Cortex of kidney (tissue), 1 donor: ENCODE measurements around the gene SYTL2.
"Not testable (repeated sequence)": the region's sequence is repeated elsewhere in the genome, so short reads cannot be mapped to it uniquely, and the experiment has no call there.

Source experiments
- DNase-seq: peaks from one replicate; lab custom pipeline; 2025; lab: John Stamatoyannopoulos, UW

Gene SYTL2

DNA sequence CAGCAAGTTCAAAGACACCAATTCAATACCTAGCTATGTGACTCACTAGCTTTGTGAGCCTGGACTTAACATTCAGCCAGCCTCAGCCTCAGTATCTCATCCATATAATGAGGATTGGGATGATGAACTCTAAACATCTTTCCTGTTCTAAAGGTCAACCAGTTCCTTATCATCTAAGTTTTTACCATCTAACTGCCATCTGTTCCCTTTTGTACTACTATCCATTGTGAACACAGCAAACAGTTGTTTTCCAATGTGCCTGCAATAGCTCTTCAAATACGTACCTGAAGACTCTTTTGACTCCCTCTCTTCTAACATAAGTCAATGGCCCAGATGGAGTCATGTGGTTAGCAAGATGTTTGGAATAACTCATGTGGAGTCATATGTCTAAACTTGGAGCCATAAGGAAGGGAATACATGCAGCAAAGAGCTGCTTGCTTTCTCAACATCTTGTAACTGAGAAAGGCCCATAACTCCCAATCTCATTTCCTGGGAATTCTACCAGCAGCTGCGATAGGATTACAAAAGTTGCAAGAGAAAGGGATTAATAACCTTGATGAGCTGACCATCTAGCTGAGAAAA is 19.4 kb downstream of the SYTL2 start:
- no peak for DNase-seq

DNA sequence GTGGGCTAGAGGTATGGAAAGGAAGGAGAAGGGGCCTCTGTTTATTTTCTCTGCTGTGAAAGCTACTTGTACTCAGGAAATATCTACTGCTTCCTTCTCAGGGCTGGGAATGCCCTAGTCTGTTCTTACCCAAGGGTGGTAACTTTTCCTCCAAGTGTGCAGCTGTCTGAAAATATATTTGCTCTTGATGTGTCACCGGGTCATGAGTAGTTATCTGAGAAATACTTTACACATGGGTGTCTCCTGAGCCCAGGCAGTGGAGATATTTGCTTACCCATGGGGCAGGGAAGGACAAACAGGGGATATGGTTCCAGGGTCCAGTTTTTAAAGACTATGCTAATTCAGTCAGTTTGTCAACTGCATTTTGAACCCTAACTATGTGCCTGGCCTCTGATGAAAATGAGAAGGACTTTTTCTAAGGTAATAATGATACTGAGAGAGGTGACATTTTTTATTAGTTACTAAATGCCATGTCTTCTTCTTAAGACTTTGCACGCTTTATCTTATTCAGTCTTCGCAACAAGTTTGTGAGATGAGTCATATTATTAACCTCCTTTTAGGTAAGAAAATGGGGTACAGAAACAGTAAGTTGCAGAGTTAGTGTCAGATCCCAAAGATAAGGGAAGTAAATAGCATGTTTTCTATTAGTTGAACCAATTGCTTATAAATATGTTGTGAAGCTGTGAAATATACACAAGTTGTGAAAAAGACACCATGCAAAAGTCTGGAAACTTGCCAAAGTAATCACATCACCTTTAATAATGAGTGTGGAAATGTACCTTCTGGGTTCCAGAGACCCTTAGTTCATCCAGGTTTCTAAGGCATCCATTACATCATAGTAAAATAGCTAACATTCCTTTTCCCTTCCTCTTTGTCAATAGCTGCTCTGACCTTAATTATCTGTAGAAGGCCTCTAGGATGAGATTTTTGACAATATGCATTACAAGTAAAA is 22.9 kb downstream of the SYTL2 start:
- no peak for DNase-seq

DNA sequence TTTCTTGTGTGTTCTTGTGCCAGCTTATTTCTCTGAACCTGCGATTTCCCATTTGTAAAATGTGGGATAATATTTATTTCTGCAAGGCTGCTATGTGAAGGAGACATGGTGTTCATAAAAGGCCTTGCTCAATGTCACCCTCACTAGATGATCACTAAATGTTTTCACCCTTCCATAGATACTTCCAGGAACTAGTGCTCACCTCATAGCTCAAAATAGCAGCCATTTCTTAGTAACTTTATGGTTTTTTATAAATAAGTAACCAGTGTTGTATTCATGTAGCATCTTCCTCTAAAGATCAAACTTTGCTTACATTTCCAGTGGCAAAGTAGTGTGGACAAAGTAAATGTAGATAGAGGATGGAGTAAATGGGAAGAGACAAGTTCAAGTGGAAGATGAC is 23.8 kb downstream of the SYTL2 start:
- DNase-seq: no peak

DNA sequence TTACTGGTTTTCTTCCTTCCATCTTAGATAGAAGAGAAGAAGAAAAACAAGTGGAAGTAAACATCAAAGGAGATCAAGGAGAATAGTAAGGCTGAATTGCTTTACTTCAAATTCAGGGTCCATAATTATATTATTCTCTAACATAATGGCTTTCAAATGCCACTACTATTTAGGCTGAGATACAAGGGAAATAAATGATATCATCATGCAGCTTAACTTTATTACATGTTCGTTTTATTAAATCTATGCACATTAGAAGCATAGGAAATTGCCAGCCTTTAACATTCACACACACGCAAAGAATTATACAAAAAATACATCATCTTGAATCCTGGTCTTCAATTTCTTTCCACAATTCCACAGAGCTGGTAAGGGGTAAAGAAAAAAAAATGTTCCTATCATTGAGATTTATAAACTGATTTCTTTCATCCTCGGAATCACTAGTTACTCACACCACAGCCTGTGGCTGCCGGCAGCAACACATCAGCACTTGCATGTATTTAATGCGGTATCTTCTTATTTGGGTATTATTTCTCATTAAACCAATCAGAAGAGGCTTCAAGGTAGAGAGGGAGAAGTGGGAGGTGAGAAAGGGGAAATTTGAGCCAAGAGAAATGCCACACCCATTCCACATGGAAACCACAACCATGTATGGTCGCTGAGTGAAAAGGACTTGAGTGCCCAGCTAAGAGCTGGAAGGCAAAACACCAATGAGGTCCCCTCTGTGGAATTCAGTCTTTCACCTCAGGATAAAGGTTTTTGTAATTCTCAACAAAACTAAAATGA is 26.3 kb downstream of the SYTL2 start:
- DNase-seq: no peak

DNA sequence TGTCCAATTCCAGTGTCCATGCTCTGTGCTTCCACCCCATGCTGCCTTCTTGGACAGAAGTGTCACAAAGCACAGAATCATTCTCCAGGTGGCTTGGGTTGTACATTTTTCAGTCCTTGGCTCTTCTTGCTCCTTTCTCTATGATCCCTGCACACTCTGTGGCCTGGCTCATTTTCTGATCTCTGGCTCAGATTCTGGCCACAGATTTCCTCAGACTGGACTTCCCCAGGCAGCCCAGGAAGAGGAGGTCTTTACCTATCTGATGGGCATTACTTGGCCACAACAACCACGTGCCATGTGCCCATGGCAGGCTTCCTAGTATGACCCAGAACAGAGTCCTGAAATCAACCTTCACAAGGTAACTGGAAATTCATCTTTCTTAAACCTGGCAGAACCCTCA is 27.2 kb downstream of the SYTL2 start:
- no peak for DNase-seq

DNA sequence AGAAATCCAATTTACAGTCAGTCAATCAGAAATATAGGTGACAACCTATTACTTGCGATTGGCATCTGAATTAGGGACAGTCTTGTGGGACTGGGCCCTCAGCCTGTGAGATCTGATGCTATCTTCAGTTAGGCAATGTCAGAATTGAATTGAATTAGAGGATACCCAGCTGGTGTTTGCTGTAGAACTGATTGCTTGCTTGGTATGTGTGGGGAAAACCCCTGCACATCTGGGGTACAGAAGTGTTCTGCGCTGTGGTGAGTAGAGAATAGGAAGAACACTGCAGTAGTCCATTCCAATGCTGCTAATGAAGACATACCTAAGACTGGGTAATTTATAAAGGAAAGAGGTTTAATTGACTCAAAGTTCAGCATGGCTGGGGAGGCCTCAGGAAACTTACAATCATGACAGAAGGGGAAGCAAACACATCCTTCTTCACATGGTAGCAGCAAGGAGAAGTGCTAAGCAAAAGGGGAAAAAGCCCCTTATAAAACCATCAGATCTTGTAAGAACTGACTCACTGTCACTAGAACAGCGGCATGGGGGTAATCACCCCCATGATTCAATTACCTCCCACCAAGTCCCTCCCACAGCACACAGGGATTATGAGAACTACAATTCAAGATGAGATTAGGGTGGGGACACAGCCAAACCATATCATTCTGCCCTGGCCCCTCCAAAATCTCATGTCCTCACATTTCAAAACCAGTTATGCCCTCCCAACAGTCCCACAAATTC is 30.0 kb downstream of the SYTL2 start:
- not testable (repeated sequence) for DNase-seq

DNA sequence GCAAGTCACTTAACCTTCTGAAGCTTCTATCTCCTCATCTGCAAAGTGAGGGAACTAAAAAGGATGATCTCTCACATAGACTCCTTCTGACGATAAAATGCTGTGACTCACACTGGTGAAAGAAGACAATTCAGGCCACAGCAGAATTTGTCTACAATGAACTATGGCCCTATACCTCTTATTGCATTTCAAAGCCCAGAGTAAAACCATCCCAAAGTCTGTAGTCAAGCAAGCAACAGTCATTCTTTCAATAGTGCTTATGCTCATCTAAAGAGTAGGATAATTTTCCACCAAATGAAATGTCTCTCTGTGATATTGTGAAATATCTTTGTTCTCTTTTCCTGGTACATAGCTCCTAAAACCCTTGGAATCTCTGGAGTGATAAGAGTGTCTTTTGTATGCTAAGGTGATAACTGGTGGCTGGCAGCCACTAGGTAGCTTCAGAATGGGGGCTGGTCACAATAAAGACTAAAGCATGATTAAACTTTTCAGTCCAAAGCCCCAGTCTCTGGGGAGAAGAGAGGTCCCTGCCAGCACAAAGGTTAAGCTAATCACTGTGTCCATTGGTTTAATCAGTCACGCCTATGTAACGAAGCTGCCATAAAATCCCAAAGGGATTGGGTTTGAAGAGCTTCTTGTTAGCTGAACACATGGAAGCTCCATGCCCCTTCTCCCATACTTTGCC is 30.8 kb downstream of the SYTL2 start:
- DNase-seq: no peak

DNA sequence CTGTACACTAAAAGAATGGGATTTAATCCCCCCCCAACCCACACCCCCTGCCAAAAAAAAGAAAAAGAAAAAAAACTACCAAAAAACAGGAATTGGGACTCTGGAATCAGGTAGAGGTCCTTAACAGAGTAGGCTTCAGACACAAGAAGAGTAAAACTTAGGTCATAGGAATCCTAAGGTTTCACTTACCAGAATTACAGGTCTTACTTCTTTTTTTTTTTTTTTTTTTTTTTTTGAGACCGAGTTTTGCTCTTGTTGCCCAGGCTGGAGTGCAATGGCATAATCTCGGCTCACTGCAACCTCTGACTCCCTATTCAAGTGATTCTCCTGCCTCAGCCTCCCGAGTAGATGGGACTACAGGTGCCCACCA is 33.4 kb downstream of the SYTL2 start:
- DNase-seq: not testable (repeated sequence)

DNA sequence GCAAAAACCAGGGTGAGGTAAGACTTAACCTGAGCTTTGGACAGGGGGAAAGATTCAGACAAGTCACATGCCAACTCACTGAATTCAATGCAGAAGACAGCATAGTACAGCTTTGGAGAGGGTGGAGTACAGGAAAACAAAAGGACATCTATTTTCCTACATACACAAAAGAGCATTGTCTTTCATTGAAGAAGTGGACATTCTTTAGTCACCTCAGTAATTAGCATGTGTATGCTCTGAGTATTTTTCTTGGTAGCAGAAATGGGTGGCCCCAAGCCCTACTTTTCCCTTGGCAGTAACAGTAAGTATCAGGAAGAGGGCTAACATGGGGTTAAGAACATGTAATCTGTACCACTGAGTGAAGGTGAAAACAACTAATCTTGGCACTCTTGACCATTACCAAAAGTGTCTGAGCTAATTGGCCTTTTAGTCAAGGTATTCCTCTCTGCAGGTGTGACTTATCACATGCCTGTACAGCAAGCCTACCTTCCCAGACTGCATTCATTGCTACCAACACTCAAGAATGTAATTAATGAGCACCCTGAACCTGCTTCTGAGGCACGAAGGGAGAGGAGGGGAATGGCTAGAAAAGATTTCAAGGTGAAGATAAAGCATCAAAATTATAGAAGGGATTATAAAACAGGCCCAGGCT is 33.9 kb downstream of the SYTL2 start:
- DNase-seq: no peak

DNA sequence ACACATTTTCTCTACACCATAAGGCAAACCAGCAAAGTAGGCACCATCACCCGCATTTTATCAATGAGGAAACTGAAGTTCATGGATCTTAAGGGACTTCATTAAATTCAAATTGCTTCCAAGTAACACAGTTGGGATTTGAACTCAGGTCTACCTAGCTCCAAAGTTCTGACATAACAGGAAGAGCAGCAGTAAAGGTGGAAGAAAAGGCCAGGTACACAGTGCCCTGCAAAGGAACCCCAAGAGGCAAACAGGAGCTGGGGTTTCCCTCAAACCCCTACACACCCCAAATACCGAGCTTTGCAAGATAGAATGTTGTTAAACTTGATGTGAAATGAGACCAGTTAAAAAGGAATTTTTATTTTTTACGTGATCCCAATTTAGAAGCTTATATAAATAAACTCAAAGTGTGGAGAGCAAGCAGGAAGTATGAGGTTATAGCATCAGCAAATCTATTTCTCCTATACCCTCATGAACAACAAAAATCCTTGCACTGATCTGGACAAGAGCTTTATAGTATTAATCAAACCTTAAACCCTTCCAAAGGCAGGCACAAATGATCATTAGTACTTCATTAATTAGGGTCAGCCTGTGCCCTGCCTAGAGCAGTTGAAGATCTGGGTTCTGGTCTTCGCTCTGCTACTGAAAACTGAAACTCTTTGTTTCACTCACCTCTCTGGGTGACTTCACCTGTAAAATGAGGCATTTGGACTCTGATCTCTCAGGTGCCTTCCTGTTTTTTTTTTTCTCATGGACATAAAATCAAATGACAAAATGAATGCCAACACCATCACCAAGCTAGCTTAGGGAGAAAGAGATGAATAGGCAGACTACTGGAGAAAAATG is 36.5 kb downstream of the SYTL2 start:
- no peak for DNase-seq

DNA sequence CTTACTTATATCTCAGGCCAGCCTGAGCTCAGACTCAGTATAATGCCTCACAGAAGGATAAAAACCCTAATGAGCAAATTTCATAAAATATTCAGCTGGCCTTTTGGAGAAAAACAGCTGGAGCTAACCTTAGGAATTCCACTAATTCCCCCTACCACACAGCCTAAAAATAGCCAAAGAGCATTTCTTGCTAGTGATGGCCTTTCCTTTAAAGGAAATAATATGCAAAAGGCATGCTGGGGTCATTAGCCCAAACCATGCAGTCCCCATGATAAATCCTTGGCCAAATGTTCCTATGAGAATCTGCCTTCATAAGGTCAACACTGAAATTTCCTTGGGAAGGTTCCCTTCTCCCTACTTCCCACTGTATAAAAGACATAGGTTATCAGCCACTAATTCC is 38.2 kb downstream of the SYTL2 start:
- DNase-seq: no peak

DNA sequence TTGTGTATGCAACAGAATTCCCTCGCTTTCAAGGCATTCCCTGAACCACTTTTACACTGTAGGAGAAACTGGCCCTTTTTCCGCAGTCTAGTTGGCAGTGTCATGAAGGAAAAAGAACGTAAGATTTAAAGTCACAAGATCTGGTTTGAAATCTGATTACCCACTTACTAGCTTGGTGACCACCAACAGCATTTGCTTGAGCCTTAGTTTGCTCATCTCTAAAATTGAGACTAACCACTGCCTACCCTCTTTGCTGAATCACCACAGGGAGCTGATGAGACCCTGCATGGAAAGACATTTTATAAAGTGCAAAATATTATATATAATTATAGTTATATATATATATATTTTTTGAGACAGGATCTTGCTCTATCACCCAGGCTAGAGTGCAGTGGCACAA is 39.4 kb downstream of the SYTL2 start:
- no peak for DNase-seq

DNA sequence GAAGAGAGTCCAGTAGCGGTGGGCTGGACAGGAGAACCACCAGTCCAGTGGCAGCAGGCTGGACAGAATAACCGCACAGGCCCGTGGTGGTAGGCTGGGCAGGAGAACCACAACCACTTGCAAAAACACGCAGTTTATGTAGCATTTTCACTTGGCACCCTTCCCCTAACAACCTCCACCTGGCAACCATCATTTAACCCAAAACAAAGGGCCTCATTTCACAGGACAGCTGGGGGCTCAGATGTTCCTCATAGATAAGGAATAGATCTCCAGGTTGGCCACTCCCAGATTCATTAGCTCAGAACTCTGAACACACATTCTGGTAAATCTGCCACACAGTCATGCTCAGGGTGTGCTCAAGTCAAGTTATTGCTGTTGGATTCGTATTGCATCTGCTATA is 41.2 kb downstream of the SYTL2 start:
- DNase-seq: no peak

DNA sequence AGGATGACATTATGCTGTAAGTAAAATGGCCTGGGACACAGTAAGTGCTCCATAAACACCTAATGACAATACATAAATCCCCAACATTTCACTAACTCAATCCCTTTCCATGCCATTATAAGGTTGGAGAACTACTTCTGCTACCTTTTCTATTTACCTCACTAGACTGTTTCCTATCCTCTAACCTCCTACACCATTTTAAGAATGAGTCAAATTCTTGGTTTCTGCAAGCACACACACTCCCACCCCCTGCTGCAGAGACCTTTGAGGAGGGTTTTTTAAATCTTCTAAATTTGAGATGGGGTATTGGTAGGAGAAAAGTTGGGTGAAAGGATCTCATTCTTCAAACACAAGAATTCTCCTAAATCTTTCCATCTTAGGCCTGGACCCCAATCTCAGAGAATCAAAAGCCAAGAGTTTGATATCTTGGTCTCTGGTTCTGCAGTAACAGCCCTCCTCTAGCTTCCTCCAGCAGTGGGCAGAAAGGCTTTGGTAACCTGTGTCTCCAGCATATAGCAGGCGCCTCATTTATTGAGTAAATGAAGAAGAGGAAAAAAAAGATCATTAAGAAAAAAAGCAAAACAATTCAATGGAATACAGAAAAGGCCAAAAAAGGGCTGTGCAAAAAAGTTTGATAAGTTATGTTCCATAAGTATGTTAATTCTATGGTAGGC is 42.3 kb downstream of the SYTL2 start:
- DNase-seq: no peak

DNA sequence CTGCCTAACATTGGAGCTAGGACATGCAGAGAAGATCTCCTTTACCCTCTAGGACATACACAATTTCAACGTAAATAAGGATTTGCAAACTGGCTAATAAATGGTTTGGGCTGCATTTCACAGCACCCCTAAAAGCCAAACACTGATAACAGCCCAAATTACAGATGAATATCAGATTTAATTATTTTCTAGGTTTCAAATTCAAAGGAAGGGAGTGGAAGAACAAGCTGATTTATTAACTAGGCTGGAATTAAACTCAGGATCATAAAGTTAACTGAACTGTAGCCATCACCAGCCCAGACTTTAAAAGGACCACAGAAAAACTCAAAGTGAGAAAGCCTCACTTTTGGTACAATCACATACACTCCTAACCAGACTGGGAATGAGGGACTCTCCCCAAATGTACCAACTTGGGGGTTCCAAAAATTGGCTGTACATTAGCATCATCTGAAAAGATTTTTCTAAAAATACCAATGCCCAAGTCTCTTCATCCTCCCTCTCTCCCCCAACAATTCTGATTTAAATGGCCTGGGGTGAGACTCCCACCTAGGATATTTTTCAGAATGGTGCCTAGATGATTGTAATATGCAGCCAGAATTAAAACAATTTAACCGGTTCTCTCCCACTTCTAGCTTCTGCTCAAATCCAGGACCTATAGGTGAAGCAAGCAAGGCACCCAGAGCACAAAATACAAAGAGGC is 43.5 kb downstream of the SYTL2 start:
- DNase-seq: no peak

DNA sequence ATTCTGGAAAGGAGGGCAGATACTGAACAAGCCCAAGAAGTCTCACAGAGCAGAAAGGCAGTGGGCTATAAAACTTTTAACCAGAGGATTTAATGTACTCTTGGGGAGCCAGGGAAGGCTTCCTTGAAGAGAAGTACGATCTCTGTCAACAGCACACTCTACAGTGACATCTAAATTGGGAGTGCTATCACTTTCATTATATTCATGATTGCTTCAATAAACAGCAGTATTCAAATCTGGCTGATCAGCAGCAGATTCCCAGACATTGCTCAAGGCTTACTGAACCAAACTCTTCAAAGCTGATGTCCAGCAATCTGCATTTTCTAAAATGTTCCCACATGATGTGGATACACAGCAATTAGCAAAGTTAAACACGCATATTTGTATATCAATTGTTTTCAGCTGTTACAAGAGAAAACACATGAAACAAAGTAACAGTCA is 44.2 kb downstream of the SYTL2 start:
- DNase-seq: no peak

DNA sequence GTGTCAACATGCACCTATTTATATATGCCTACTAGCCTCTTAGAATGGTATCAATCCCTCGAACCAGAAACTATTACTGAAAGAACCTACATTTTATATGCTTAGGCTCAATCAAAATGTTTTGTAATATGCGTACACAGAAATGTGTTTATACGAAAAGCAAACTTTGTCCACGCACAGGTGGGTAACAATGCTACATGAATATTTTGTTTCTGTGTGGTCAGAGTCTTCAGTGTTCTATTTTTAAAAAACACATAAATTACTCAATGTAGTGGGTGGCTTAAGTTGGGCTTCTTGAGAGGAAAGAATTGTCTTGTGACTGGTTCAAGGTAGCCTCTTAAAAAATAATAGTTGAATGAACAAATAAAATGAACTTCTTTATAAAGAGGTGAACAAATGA is 46.1 kb downstream of the SYTL2 start:
- no peak for DNase-seq

DNA sequence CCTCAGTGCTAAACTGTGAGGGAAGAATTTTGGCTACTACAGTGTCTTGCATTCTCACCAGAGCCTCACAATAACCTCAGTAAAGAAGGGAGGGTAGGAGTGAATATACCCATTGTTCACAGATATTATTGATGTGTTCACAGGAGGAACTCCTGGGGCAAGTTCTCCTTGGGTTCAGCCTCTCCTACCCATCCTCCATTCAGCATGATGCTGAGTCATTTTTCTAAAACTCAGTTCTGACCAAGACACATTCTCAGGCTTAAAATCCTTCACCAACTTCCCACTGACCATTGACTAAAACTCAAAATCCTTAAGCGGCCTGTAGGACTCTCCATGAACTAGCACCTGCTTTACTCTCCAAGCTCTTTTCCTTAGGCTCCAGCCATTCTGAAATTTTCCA is 48.7 kb downstream of the SYTL2 start:
- DNase-seq: no peak

DNA sequence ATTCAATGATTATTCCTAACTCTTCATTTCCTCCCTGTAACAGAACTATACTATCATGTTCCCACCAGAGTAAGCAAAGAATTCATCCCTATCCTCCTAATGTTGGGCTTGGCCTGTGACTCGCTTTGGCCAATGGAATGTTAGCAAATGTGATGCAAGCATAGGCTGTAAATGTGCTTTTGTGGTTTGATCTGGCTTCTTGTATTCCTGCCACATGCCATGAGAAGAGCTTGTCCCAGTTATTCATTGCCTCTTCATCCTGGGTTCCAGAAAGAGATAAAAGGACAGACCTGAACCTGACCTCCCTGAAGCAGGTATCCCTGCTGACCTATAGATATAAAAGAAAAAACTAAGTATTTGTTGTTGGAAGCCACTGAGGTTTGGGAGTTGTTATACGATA is 51.0 kb downstream of the SYTL2 start:
- no peak for DNase-seq
